Thyroid gland (tissue), 4 donors: ENCODE data around the gene F13A1.

Experiments used
- CTCF ChIP-seq, 6 experiments: fragments of 200-600 bp in 3 of 6; fragments of 450-650 bp in 3 of 6; sonication (generic) in 3 of 6; IDR thresholded peaks; one replicate each; pipeline ENCODE4 v1.5.1; 2016 to 2019; ENCODE audit warnings: antibody characterized with exemption in 6 of 6, mild to moderate bottlenecking in 2 of 6, inconsistent platforms in 1 of 6, moderate library complexity in 1 of 6
- POLR2A ChIP-seq, 2 donors: fragments of 450-650 bp; IDR thresholded peaks; one replicate each; pipeline ENCODE4 v1.6.1; 2017; ENCODE audit warnings: antibody characterized with exemption in 2 of 2, mild to moderate bottlenecking in 2 of 2, moderate library complexity in 1 of 2

- no peak for TF ChIP-seq CTCF (IDR thresholded peaks at IDR 0.05)
- no peak for TF ChIP-seq POLR2A (IDR thresholded peaks at IDR 0.05)
These were observed 119.3 kb downstream of the F13A1 start for GRCh38 chr6:6201200-6201599.
